T-helper 22 cell (primary cell): ENCODE measurements around the gene BMF.
"Not testable (repeated sequence)": the region's sequence is repeated elsewhere in the genome, so short reads cannot be mapped to it uniquely, and the experiment has no call there.

Source experiments
- DNase-seq: peaks from one replicate; pipeline ENCODE4 v3.0.0-alpha.2; 2020; ENCODE audit warnings: low read depth

The BMF gene

DNA sequence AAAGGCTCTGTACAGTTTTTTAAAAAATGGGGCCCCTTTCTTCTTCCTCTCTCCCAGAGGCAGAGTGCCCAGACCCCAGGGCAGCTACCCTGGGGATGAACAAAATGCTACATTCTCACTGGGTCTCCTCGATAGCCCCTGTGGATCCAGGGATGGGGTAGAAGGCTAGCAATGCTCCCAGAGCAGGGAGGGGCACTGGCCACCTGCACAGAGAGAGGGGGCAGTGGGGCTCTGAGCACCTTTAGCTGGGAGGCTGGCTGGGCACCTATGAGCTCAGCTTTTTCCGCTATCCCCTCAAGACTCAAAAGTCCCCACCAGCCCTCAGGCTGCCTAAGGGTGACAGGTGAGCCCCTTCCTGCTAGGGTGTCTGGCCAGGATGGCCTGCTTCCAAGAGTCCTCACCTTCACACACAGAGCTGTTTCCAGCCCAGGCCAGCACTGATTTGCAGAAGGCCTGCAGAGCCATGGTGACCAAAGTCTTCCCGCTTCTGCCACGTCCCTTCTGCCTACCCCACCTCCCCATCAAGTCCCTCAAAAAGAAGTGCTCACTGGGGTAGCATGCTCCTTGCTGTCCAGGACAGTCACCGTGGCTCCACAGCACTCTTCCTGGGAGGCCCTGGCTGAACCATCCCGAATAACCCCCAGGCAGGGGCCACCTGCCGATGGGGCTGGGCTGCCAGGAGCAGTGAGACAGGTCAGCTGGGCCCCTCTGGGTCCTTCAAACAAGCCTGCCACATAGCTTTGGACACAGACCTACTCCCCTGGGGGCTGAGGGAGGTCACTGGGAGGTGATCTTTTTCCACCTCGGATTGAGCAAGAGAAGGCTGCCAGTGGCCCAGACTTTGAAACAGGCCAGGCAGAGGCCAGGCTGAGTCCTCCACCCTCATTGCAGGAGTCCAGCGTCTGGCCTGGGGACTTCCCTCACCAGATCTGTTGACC is 20.4 kb downstream of the BMF start:
- no peak for DNase-seq

GRCh38 chr15:40087068-40087810 is 21.4 kb downstream of the BMF start:
- no peak for DNase-seq

DNA sequence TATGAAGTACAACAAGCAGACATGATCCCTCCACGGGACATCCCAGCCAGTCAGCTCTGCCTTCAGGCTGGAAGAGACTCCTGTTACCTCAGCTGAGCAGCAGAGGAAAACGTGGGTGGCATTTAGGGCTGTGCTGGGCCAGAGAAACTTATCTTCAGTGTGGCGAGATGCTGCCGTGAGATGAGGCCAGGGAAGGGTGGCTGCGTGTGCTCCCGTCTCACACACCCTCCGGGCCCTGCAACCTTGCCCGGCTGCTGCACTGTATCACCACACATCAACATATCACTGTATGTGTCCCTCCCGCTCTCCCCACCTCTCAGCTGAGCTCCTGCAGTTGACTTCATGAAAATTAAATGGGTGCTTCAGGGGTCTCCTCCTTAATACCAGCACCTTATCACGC is 23.4 kb downstream of the BMF start:
- DNase-seq, result no peak

DNA sequence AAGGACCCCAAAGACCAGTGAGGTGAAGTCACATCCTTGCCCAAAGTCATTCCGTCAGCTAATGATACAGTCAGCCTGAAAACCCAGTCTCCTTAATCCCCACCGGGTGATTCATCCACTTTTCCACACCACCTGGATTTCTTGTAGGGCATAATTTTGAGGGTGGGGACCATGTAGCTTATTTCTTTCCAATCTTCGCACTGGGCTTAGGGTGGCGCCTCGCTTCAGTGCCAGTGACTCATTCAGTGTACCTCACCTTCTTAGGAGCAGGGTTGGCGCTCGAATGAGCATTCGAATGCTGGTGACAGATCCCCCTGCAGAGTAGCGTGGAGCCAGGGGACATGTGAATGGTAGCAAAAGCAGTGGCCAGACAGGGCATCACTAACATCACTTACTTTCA is 24.0 kb downstream of the BMF start:
- no peak for DNase-seq

GRCh38 chr15:40082195-40082883 is 26.3 kb downstream of the BMF start:
- DNase-seq, result no peak

GRCh38 chr15:40081691-40082194 is 26.9 kb downstream of the BMF start:
- no peak for DNase-seq

- DNase-seq, result no peak
Measured at GRCh38 chr15:40080847-40081246, 27.8 kb downstream of the BMF start.

- no peak for DNase-seq
Measured at GRCh38 chr15:40080104-40080503, 28.6 kb downstream of the BMF start.

DNA sequence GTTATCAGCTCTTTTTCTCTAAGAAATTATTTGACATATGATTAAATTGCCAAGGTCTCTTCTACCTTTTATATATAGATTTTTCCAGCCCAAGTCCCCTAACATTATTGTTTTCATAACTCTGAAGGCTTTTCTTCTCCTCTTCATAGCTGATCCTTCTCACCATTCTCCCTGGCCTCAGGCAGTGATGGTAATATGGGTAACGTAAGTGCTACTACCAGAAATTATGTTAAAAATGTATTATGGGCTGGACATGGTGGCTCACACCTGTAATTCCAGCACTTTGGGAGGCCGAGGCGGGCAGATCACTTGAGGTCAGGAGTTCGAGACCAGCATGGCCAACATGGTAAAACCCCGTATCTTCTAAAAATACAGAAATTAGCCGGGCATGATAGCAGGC is 29.2 kb downstream of the BMF start:
- no peak for DNase-seq

DNA sequence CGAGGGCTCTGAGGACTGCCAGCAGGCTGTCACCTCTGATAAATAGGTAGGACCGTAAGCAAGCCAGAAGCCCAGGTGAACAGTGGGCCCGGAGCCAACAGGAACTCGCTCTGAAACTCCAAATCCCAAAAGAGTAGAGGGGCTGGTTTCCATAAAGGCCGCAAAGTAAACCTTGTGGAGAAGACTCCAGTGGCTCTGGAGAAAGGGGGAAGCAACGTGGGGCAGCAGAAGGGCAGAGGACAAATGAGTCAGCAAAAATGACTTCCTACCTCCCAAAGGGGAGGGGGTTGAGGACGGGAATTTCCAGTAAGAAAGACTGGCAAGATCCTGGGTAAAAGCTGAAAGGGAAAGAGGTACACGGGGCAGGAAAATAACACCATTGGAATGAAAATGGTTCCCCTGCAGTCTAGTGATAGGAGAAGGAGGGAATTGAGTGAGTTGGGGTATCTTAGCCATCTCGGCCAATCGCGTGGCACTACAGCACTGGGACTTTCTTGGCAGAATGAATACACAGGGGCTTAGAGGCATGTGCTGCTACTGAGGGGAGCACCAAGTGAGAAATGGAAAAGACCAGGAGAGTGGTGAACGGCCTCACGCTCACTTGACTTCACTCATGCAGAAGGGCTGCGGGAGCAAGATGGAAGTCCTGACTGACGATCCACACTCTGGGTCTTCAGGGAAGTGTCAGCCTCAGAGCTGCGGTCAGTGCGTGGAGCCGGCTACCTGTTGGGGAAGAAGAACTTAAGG is 33.2 kb downstream of the BMF start:
- DNase-seq, result no peak

- not testable (repeated sequence) for DNase-seq
Measured at GRCh38 chr15:40074656-40075055, 34.0 kb downstream of the BMF start.

GRCh38 chr15:40073716-40074490 is 34.8 kb downstream of the BMF start:
- DNase-seq, result not testable (repeated sequence)

DNA sequence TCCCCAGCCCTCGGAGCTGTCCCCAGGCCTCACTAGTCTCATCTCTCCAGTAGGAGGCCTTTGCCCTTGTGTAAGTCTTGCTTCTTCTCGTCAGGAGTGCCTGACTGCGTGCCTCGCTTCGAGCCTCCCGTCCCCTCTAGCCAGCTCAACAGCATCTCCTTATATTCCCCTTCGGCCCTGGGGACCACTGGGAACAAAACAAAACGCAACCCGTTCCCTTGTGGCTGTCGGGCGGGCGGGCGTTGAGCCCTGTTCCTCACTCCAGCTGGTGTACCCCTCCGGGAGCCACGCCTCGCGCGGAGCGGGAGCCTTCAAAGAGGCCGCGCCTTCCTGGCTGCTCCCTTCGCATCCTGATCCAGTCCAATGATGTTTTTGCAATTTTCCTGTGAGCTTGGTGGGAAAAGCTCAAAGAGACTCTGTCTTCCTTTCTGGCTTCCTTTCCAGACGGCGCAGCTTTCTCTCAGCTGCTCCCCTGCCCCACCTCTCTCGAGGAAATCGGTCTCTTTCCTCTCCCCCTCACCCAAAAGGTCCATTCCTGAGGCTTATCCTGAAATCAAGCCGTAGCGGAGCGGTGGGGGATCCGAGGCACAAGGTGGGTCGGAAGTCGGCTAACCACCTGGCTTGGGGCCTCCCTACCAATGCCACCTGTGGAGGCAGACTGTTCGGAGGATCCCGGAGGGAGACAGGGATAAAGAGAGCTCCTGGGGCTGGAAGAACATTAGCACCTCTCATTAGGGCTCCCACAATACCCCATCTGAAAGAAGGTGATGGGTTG is 36.3 kb downstream of the BMF start:
- DNase-seq, result no peak

DNA sequence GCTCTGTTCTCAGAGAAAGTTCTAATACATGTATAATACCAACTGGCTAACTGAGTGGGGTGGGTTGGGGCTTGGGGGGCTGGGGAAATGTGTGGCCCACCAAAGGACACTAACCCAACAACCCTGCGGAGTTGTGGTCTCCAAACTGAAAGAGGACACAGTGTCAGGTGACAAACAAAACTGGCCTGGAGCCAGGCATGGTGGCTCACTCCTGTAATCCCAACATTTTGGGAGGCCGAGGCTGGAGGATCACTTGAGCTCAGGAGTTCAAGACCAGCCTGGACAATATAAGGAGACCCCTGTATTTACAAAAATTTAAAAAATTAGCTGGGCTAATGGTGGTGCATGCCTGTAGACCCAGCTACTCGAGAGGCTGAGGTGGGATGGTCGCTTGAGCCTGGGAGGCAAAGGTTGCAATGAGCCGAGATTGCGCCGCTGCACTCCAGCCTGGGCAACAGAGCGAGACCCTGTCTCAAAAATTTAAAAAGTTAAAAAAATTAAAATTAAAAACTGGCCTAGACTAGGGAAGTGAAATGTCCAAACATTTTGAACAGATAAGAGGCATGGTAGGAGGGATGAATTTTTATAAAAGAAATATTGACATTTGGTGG is 38.0 kb downstream of the BMF start:
- DNase-seq, result no peak

DNA sequence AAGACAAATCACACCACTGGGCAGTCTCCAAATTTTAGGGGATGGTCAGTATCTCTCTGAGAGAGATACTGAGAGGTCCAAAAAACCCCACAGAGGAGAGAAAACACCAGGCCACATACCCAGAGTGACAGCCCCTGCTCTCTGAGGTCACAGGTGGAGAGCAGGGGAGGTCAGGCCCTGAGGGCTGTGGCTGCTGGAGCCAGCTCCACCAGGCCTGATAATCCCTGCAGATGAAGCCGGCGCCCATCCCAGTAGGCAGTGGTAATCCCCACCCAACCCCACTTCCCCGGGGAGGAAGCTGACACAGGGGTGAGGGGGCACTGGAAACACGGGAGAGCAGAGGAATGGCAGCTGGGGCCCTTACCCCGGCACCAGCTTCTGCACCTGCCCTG is 38.5 kb downstream of the BMF start:
- DNase-seq, result no peak

DNA sequence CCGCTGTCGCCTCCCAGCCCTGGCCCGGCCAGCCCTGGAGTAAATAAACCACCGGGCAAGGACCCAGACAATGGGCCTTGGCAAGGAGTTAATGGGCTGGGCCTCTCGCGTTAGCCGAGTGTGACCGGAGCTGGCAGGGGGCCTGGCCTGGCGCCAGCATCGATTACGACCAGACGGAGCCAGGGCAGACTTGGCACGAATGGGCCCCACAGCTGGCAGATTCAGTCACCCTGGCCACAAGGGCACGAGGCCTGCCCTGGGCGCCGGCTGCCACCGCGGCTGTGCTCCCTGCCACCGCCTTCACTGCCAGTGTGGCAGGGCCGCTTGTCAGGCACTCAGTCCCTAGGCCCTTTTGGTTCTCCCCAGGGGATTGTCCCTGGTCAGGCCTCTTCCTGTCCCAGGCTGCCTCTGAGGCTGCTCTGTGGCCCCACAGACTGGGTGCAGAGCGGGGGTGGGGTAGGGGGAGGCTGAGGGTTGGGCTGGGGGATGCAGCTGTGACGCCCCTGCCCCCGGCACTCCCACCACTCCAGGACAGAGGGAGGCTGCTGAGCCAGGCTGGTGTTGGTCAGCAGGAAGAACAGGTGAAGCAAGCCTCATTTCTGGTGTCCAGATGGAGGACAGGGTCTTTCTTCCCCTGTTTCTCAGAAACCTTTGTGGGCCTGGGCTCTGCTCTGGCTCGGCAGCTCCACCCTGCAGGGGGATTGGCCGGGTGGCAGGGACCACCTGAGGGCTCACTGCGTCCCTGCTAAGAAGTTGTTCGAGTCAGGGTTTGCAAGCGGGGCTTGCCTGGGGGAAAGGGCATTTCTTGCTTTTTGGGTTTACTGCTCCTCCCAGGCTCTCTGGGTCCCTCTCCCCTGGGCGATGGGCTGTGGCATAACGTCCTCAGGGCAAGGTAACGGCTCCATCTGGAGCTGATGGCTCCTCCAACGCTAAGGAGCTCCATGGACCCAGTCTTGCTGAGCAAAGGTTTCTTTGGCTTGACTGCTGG is 39.2 kb downstream of the BMF start:
- DNase-seq, result no peak

DNA sequence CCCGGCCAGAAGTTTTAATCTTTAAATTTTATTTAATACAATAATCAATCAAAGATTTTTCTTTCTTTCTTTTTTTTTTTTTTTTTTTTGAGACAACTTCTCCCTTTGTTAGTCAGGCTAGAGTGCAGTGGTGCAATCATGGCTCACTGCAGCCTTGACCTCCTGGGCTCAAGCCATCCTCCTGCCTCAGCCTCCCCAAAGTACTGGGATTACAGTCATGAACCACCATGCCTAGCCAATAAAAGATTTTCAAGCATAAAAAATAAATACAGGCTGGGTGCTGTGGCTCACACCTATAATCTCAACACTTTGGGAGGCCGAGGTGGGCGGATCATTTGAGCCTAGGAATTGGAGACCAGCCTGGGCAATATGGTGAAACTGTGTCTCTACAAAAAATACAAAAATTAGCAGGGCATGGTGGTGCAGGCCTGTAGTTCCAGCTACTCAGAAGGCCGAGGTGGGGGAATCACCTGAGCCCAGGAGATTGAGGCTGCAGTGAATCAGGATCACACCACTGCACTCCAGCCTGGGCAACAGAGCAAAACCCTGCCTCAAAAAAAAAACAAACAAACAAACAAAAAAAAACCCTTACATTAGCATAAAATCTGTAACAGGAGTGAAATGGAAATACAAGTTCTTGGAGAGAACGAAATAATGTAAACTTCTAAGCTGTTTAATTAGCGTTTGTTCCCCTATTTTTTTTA is 40.6 kb downstream of the BMF start:
- DNase-seq, result no peak

GRCh38 chr15:40066589-40066988 is 42.1 kb downstream of the BMF start:
- DNase-seq, result no peak
